HG03571 (cell line): ENCODE data around the gene PRKAB1.
"Not testable (repeated sequence)": the region's sequence is repeated elsewhere in the genome, so short reads cannot be mapped to it uniquely, and the experiment has no call there.

Source experiments
- ATAC-seq: cut with Tn5 transposase; IDR thresholded peaks from one replicate; pipeline ENCODE4 v1.9.1; 2021; ENCODE audit not compliant: unreplicated experiment

PRKAB1 gene, protein sequence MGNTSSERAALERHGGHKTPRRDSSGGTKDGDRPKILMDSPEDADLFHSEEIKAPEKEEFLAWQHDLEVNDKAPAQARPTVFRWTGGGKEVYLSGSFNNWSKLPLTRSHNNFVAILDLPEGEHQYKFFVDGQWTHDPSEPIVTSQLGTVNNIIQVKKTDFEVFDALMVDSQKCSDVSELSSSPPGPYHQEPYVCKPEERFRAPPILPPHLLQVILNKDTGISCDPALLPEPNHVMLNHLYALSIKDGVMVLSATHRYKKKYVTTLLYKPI

DNA sequence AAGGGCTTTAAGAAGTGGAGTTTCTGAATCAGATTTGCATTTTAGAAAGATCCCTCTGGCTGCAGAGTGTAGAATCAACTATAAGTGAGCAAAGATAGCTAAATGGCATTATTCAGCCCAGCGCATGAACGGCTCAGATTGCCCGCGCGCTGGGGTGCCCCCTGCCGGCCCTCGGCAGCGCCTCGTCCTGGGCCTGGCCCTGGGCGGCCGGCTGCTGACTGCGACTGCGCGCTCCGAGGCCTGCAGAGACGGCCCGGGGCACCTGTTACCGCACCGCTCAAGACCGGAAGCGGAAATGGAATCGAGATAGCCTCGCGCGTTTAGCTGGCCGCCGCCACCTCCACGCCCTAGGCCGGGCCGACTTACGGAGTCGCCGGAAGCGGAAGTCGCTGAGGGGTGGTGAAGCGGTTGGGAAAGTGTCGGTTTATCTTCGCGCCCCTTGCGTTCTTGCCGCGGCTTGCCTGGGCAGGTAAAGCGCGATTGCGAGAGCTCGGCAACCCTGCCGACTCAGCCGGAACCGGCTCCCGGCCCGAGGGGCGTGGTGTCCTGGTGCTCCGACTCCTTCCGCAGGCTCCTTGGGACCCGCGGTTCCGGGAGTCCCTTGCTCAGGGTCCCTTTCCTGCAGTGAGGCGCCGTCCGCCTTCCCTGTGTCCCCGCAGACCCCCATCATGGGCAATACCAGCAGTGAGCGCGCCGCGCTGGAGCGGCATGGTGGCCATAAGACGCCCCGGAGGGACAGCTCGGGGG lies at the start of gene PRKAB1:
Gene PRKAB1 (plus strand): TSS at position 557 of the 747 bp plus-strand sequence. CDS start 112 bp downstream, at position 669.
- peak; percentile 95 for ATAC-seq

DNA sequence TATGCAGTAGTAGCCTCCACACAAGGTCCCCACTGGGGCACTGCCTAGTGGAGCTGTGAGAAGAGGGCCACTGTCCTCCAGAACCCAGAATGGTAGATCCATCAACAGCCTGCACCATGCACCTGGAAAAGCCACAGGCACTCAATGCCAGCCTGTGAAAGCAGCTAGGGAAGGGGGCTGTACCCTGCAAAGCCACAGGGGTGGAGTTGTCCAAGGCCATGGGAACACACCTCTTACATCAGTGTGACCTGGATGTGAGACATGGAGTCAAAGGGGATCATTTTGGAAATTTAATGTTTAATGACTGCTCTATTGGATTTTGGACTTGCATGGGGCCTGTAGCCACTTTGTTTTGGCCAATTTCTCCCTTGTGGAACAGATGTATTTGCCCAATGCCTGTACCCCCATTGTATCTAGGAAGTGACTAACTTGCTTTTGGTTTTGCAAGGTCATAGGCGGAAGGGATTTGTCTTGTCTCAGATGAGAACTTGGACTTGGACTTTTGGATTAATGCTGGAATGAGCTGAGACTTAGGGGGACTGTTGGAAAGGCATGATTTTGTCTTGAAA lies 49.5 kb upstream of the PRKAB1 start:
- ATAC-seq, result not testable (repeated sequence)

DNA sequence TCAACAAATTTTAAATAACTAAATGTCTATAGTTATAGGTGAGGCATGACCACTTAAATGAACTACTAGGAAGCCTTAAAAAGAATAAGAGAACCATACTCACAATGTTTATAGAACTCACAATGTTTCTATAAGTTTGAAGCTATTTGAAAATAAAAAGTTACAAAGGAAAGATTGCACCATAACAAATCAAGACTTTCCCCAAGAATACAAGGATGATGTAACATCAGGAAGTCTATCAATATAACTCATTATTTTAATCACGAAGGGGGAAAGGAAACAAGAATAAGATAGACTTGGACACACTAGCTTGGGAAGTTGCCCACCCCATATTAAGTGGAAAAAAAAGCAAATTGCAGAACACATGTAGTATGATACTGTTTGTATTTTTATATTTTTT lies 47.4 kb upstream of the PRKAB1 start:
- ATAC-seq, result no peak

DNA sequence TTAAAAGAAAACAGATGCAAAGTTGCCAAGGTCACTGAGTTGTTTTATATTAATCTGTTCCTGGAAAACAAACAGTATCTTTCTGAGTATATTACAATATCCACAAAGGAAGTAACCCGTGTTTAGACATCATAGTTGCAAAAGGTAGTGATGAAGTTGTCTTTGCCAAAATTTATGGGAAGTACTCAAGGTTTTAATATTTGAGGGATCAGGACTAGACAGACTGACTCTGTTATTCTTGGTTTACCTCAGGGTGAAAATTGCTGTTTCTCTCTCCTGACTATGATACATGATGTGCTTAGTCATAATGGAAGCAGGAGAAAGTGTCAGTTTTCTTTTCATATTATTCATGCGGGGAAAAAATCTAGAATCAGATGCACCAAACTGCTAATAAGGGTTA lies 46.1 kb upstream of the PRKAB1 start:
- ATAC-seq, result no peak

DNA sequence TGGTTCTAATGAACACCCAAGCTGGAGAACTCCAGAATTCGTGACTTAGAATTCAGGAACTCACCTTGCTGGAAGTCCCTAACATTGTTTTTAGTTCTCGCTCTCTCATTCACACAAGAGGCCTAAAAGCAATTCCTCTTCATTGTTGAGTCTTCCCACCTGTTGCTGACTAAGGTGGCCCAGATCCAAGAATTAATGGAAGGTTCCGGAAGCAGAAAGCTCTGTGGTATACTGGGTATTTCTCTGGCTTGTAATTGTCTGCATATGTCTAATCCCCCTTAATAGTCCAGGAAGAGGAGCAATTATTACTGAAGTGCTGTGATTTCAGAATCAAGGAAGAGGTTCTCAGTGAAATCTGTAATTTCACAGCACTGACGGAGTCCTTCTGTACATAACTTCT lies 43.0 kb upstream of the PRKAB1 start:
- no peak for ATAC-seq

DNA sequence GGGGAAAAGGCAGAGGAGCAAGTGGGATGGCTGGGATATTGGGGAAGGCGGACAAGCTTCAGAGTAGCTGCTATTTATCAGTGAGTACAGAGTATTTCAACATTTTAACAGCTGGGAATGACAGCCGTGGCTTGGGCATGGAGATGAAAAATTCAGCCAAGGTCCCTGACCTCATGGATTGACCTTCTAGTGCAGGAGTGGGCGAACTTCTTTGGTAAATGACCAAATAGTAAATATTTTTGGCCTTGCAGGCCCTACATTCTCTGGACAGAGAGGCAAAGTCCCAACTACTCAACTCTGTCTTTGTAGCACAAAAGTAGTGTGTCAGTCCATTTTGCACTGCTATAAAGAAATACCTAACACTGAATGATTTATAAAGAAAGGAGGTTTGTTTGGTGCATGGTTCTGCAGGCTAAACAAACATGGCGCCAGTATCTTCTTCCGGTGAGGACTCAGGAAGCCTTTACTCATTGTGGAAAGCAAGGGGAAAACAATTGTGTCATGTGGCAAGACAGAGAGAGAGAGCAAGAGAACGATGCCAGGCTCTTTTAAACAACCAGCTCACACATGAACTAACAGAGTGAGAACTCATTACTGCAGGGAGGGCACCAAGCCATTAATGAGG lies 40.8 kb upstream of the PRKAB1 start:
- no peak for ATAC-seq

DNA sequence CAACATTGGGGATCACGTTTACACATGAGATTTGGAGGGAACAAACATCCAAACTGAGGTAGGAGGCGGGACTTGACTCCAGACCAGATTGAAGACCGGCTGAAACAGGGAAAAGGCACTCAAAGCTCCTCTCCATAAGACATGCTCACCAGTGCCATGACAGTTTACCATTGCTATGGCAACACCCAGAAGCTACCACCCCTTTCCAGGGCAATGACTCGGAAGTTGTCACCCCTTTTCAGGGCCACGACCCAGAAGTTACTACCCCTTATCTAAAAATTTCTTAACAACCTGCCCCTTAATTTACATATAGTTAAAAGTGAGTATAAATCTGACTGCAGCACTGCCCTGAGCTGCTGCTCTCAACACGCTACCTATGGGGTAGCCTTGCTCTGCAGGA lies 40.2 kb upstream of the PRKAB1 start:
- no peak for ATAC-seq

DNA sequence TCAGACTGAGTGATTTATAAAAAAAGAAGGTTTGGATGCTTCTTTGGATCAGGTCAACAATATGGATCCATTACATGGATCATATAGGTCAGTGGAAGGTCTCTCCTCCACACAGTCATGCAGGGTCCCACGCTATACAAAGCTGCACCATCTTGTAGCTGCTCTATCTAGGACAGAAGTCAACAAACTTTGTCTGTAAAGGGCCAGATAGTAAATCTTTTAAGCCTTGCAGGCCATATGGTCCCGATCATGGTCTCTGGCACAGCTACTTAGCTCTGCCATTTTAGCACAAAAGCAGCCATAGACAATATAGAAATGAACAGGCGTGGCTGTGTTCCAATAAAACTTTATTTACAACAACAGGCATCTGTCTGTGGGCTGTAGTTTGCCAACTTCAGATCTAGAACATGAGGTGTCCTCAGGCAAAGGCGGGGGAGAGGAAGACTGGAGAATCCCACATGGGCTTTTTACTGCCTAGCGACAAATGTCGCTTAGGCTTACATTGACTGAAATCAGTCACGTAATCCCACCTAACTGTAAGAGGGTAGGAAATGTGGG lies 37.6 kb upstream of the PRKAB1 start:
- ATAC-seq, result no peak

DNA sequence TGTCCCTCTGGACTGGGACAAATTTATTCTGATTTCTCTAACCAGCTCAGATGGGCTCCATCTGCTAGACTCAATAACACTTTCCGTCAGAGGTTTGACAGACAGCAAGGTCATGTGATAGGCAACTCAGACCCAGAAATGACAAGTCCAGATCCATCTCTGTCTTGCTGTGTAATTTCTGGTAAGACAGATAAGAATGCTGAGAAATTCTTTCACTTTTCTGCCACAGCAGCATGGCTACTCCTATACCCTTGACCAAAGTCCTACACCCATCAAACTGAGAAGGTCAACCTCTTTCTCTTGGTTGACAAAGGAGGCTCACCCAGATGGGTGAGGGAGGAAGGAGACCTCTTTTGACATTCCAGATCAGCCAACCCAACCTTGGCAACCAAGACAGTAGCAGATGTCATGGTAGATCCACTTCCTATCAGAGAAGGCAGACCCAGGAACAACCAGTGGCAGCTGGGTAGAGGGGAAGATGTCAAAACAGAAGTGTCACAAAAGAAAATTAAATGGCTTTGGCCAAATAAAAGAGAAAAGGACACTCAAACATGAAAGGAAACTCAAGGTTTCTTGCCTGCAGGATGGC lies 36.9 kb upstream of the PRKAB1 start:
- ATAC-seq, result no peak

DNA sequence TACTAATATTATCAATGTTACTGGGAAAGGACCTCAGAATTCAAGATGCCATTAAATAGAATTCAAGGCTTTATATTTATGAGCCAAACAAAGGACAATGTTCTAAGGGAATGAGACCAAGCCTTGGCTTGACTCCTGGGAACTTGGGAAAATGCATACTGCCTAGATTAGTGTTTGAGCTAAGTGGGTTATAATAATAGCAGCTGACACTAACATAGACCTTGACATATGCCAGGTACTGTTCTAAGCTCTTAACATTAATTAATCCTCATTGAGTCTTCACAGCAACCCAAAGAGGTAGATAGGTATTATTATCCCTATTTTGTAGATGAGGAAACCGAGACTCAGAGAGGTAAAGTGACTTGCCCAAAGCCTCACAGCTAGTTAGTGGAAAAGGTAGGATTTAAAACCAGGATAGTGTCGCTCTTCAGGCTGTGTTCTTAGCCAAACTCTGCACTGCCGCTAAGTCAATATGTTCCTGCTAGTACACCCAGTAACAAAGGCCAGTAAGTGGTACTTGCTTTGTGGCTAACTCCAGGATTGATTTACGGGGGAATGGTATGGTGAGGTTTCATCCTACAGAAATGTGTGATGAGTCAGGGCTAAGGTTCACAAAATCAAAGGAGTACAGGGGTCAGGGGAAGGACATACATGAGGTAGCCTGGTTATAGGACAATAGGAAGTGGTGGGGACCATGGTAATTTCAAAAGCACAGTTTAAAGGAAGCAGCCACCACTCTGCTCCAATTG lies 35.8 kb upstream of the PRKAB1 start:
- no peak for ATAC-seq

DNA sequence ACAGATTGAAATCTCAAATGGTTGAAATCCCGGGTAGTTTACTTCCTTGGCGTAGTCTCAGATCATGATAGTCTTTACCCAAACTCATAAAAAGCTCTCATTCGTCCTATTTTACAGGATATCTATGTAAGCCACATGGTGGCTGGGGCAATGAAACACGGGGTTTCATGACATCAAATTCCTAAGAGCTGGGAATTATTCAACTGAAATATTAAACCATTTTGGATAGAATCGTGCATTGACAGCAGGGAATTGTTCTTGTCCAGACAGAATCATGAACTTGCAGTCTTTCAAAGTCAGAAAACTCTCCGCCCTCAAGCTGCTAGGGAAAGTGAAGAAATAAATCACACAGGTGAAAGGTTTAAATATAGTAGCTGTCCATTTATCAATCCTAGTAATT lies 33.2 kb upstream of the PRKAB1 start:
- no peak for ATAC-seq

DNA sequence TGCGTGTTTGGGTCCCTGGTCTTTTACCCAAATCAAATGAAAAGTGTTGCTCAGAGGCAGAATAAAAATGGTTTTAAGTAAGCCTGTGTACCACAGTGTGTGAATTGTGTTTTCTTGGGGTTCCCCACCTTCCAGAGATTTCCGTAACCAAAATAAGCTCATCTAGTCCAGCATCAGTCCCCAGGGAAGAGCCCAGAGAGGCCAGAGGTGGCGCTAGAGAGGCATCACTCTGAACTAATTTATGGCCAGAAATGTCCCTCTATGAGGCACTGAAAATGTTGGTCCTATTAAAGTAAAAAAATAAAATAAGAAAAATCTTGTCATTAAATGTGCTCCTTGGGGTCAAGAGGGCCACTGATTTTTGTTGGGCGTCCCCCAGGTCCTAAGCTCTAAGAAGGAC lies 24.9 kb upstream of the PRKAB1 start:
- ATAC-seq, result no peak

DNA sequence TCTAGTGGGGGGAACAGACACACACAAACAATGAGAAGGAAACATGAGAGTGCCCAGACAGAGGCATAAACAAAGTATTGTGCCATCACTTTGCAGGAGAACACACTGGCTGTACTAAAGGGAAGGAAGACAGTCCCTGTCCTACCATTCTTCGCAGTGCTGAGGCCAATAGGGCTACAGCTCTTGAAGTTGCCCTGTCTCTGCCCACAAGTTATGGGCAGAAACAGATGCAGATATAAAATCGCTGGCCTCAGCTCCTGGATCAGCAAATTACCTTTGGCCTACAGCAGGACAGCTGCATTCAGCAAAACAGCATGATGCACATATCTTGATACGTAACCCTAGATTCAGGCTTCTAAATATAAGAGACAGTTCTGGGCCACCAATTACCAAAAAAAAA lies 23.0 kb upstream of the PRKAB1 start:
- ATAC-seq, result no peak

DNA sequence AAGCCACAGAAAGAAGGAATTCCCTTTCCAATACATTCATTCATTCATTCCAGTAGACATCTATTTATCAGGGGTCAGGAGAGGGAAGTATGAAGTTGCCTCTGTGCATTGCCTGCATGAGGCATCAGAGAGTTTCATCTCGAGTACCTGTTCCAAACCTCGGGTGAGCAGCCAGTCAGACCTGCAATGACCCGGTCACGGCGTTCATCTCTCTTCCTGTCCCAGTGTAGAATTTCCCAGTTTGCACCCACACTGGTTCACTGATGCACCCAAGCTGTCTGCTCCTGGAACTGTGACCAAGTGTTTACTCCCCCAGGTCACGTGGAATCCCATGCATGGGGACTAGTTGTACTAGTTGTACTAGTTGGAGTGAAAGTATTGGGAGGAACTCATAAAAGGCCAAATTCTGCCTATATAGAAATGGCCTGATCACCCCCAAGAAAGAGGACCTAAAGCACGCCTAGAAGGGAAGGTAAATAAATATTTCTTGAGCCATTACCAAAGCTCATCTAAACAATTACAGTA lies 22.3 kb upstream of the PRKAB1 start:
- no peak for ATAC-seq

DNA sequence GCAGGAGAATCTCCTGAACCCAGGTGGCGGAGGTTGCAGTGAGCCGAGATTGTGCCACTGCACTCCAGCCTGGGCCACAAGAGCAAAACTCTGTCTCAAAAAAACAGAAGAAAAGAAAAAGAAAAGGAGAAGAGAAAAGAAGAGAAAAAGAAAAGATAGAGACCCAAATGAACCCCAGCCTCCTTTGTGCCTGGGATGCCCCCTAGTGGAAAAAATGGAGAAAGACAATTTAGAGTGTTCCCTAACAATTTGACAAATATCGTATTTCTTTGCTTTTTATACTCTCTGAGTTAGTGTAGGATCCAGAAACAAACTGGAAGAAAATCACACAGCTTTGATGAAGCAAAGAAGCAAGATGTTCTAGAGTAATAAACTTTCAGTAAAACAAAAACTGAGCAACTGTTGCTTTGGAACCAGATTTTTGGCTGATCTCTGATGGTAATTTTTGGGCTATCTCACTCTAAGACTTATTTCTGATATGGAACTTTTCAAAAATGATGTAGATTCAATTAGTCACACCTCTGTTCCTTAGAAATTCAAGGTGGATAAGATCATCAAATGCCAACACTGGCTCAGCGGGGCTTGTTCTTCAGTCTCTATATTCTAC lies 18.6 kb upstream of the PRKAB1 start:
- ATAC-seq, result no peak

DNA sequence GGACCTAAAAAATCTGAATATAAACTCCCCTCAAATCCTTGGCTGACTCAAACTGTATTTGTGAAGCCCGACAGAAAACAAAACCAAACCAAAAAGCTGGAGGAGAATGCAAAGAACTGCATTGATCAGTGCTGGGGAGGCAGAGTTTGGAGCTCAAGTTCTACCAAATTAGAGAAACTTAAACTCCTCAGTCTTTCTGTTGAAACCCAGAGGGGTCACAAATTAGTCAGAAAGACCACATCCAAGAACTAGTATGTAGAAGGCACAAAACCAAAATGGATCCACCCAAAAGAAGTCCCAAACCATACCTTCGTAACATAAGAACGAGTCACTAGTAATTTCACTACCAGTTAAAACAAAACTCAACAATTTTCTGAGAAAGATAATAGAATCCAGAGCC lies 15.3 kb upstream of the PRKAB1 start:
- ATAC-seq, result no peak

DNA sequence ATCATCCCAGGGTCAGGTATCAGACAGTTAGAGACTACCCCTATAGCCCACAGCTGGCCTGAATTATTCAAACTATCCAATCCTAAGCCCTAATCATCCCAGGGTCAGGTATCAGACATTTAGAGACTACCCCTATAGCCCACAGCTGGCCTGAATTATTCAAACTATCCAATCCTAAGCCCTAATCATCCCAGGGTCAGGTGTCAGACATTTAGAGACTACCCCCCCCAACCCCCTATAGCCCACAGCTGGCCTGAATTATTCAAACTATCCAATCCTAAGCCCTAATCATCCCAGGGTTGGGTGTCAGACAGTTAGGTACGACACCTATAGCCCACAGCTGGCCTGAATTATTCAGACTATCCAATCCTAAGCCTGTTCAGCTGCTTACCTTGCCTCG lies 10.9 kb upstream of the PRKAB1 start:
- not testable (repeated sequence) for ATAC-seq

DNA sequence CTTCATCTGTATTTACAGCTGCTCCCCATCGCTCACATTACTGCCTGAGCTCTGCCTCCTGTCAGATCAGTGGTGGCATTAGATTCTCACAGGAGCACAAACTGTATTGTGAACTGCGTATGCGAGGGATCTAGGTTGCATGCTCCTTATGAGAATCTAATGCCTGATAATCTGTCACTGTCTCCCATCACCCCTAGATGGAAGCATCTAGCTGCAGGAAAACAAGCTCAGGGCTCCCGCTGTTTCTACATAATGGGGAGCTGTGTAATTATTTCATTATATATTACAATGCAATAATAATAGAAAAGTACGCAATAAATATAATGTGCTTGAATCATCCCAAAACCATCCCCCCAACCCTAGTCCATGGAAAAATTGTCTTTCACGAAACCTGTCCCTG lies 9.8 kb upstream of the PRKAB1 start:
- not testable (repeated sequence) for ATAC-seq

DNA sequence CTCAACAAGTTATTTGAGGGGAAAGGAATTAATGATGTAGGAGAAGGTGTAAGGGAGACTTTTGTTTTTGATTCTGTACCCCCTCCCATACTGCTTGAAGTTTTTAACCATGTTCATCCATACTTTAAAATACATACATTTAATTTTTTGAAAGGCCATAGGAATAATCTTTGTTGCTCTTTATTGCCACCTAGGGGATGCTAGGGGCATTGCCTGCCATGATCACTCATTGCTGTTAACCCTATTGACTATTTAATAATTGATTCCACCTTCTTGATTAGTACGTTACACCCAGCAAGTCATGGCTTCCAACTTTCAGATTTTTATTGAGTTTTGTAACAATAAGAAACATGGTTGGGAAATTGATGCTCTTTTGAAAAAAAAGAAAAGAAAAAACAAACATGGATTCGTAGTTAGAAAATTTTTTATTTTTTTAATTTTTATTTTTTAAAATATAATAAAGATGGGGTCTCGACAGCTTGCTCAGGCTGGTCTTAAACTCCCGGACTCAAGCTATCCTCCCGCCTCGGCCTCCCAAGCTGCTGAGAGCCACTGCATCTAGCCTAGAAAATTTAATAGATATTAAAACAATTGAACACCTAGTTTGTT lies 8.5 kb upstream of the PRKAB1 start:
- no peak for ATAC-seq
